ENCODE data around the gene RABGGTA.

RABGGTA gene

DNA sequence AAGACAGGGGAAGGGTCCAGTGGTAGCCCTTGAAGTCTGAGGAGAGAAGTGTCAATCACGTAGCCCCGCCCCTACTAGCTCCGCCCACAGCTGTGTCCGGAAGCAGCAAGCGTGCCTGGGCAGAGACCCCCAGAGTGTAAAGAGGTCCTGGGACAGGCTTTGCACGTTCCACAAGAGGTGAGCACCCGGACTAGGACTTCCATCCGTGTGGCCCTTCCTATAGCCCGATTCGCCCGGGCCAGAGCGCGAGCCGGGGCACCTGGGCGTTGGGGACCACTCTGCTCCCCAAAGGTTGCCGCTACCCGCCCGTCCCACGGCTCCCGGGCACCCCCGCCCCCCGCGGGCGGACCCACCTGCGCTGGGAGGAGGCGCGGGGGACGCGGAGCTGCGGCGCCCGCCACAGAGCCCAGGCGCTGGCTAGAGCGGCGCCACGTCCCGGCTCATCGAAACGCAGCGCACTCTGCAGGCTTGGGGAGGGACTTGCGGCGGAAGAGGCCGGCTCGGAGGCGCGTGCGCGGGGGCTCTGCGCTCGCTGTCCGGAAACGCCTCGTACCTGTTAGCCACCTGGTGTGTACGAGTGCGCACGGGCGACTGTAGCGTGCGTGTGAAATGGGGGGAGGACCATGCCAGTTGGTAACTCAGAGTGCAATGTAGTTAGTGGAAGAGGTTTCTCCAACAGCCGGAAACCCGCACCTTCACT, at the start of gene RABGGTA:
Gene RABGGTA (minus strand): TSS at position 464 of the 700 bp plus-strand sequence. CDS start 482 bp downstream, outside the sequence.
- DNase-seq: peak; percentile 88 to 91

- DNase-seq: no peak
Observed at GRCh38 chr14:24317141-24317928, 45.9 kb upstream of the RABGGTA start.

DNA sequence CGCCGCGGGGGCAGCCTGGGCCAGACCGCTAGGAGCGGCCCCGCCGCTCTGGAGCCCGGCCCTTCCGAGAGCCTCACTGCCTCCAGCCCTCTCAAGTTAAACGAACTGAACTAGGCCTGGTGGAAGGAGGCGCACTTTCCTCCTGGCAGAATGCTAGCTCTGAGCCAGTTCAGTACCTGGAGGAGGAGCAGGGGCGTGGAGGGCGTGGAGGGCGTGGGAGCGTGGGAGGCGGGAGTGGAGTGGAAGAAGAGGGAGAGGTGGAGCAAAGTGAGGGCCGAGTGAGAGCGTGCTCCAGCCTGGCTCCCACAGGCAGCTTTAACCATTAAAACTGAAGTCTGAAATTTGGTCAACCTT, 45.2 kb upstream of the RABGGTA start:
- DNase-seq: no peak

DNA sequence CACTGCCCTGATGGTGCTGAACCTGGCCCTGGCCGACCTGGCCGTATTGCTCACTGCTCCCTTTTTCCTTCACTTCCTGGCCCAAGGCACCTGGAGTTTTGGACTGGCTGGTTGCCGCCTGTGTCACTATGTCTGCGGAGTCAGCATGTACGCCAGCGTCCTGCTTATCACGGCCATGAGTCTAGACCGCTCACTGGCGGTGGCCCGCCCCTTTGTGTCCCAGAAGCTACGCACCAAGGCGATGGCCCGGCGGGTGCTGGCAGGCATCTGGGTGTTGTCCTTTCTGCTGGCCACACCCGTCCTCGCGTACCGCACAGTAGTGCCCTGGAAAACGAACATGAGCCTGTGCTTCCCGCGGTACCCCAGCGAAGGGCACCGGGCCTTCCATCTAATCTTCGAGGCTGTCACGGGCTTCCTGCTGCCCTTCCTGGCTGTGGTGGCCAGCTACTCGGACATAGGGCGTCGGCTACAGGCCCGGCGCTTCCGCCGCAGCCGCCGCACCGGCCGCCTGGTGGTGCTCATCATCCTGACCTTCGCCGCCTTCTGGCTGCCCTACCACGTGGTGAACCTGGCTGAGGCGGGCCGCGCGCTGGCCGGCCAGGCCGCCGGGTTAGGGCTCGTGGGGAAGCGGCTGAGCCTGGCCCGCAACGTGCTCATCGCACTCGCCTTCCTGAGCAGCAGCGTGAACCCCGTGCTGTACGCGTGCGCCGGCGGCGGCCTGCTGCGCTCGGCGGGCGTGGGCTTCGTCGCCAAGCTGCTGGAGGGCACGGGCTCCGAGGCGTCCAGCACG, 44.6 kb upstream of the RABGGTA start:
- DNase-seq: no peak

DNA sequence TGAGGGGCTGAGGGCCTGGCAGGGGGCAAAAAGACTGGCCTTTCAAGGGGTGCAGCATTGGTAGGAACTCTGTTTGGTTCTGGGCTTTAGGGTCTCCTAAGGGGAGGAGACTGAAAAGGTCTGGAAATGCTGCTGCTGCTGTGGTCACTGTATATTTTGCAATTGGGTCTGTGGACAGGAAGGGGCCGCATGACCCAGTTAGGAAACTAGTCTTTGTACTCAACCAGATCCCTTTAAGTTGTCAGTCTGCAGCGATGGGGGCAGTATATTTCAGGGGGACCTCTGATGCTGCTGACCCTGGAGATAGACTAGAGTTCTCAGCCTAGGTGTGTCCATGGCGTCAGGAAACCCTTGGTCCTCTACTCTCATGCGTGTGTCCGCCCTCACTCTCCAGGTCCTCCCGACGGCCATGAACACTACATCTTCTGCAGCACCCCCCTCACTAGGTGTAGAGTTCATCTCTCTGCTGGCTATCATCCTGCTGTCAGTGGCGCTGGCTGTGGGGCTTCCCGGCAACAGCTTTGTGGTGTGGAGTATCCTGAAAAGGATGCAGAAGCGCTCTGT, 43.9 kb upstream of the RABGGTA start:
- no peak for DNase-seq

DNA sequence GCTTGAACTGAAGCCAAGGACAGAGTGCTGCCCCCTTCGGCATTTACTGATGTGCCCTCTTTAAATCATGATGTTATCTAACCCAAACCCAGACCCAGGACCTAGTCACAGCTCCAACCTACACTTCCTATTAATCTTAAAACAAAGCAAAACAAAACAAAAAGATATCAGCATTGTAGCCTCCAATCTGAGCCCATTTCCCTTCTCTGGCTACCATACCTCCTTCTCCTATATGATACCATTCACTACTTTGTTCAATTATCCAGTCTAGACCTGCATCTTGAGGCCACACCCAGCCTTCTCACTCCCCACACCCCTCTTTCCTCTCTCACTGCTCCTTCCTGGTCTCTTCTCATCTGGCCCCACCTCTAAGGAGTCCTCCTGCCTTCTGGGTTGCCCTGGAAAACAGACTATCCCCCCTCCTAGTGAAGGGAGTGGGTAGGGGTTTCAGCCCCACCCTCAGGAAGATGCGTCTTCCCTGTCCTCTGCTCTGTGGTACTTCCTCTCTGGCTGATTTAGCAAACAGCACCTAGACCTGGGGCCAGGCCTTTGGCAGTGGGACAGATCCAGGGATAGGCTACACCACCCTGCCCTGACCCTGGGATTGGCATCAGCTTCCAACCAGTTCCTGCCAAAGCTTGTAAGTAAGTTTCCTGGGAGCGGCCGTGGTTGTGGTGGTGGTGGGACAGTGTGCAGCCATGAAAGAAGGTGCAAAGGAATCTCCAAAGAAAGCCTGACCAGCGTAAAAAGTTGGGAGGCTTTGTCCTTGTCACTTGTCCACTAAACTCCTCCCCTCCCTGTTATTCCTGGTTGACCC, 43.2 kb upstream of the RABGGTA start:
- no peak for DNase-seq

DNA sequence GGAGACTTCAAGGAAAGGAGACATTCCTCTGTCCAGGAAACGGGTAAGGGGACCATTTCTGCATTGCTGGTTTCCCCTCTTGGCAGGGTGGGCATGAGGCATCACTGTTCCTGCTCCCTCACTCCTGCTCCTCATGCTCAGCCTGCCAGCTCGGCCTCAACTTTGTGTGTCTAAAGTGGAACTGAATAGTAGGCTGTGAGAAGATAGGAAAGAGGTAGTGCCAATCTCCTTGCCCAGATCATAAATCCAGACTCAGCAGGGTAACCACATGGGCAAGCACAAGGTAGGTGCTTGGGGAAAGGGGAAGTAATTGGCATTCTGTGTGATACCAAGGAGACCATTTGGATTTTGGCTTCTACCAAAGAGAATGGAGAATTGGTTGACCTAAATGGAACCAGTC, 42.5 kb upstream of the RABGGTA start:
- DNase-seq: no peak

- DNase-seq: no peak
Observed at GRCh38 chr14:24312736-24313507, 41.5 kb upstream of the RABGGTA start.

DNA sequence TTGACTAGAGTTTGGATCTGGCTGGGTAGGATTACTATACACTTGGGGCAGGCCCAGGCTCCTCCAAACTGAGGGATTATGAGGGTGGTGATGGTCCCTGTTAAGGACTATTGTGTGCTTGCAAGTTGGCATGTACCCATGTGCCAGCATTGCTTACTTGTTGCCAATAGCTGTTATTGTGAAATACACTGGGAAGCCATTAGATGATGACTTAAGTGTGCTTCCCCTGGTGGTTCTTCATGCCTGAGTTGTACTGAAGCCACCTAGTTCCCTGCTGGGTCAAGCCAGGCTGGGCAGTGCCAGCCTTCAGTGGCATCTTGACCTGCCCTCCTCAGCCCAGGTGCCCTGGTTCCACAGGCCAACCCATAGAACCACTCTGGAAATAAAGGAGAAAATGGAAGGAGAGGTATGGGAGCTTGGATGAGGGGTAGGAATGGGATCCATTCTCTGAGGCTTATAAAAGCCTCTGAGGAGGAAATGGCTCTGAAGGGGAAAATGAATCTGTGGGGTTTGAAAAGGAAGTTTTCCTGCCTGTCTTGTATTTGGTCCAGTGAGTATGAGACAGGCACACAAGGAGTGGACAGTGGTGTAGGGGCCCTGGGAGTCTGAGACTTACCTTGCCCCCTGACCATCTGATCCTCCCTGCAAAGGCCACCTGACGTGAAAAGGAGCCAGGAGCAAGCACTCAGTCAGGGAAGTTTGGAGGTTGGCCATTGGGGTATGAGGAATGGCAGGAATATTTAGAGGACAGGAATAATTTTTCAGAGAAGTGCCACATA, 40.6 kb upstream of the RABGGTA start:
- no peak for DNase-seq

GRCh38 chr14:24310646-24311604, 39.5 kb upstream of the RABGGTA start, which contains the start of gene LTB4R:
Gene LTB4R (plus strand): TSS chr14:24311502. CDS start chr14:24315652, 4,150 bp downstream.
- DNase-seq: peak; percentile 45 to 60

GRCh38 chr14:24310265-24310645, 38.9 kb upstream of the RABGGTA start:
- no peak for DNase-seq

DNA sequence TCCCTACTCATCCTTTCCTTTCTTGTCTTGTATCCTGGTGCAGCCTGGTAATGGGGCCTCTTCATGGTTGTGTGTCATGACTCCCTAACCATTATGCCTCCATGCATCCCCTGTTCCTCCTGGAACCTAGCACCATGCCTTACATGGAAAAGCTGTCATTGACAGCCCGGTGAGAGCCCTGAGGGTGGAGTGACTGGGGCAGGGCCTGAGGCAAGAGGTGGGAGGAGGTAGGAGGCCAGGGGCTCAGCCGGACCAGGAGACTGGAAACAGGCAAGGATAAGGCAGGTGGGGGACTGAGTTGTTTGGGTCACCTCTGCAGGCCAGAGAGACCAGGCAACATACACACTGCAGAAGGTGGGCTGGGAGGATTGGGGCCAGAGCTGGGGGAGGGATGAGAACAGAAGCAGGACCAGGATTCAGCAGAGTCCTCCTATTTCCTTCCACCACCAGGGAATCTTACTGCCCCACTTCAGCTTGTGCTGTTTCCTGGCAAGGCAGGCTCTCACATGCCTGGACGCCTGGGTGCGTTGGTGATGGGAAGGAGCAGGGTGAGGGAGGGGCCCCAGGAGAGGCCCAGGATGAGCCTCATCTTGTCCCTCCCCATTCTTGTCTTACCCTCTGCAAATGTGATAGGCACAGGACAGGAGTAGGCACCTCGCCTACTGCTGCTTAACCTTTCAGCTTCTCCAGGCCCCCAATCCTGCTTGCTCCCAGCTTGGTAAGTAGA, 38.3 kb upstream of the RABGGTA start, which contains the start of gene LTB4R2:
Gene LTB4R2 (plus strand): TSS at position 603 of the 727 bp plus-strand sequence. CDS start 525 bp downstream, outside the sequence.
- no peak for DNase-seq

GRCh38 chr14:24308342-24309124, 37.1 kb upstream of the RABGGTA start:
- DNase-seq: no peak

- peak; percentile 54 to 65 for DNase-seq
Observed at GRCh38 chr14:24307575-24308341, 36.4 kb upstream of the RABGGTA start, which contains the start of gene CIDEB. Gene CIDEB (minus strand): TSS chr14:24307977. CDS start chr14:24307858, 119 bp downstream.

GRCh38 chr14:24307156-24307574, 35.8 kb upstream of the RABGGTA start:
- no peak for DNase-seq

DNA sequence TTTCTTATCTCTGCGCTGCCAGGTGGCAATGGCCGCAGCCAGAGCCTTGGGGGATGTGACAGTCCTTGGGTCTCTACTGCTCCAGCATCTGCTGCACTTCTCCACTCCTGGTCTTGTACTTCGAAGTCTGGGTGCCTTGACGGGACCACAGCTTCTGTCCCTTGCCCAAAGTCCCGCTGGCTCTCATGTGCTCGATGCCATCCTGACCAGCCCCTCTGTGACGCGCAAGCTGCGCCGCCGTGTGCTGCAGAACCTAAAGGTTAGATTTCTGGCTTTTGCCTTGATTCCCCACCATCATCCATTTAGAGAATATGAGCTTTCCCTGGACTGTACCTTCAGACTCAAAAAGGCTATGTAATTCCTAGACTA, 32.6 kb upstream of the RABGGTA start:
- no peak for DNase-seq

Data from activated CD4-positive, alpha-beta T cell treated with anti-CD3 and anti-CD28 coated beads for 4 hours (primary cell).